SH-SY5Y (cell line): ENCODE measurements around the gene CEL.

Experiments used
- GATA2 ChIP-seq: IDR thresholded peaks from 2 replicates; pipeline ENCODE4 v1.6.1; 2011; ENCODE audit warnings: mild to moderate bottlenecking, low read depth, low read length
- GATA3 ChIP-seq: IDR thresholded peaks from 2 replicates; pipeline ENCODE4 v1.6.1; 2011; ENCODE audit warnings: low read depth, mild to moderate bottlenecking, low read length, moderate library complexity

GRCh38 chr9:133028221-133028620 lies 33.6 kb upstream of the CEL start:
- TF ChIP-seq GATA3 = no peak
- no peak for TF ChIP-seq GATA2
